GM23338 (cell line): Measurements from ENCODE around the gene TMCO1. TPM values are rescaled to one million over a fixed set of nuclear protein-coding genes. Genes with fewer than 3 reads are reported as not detected.

Source experiments
- ATAC-seq: fragments of 200-7000 bp; cut with Tn5 transposase; 3 replicates; pipeline ENCODE4 v1.9.1; 2020
- DNase-seq: peaks from one replicate; pipeline ENCODE4 v3.0.0-alpha.2; 2015; ENCODE audit warnings: low spot score
- H2AFZ ChIP-seq: fragments of 200-600 bp; sonication (generic); 2 replicates; pipeline ENCODE4 v1.8.0; 2016; ENCODE audit warnings: antibody characterized with exemption, mild to moderate bottlenecking, moderate library complexity
- H3F3A ChIP-seq: fragments of 200-600 bp; sonication (generic); replicated peaks from 2 replicates; pipeline ENCODE4 v1.8.0; 2017; ENCODE audit warnings: antibody characterized with exemption, mixed run types, low read depth
- H3K27ac ChIP-seq: fragments of 200-600 bp; sonication (generic); 2 replicates; pipeline ENCODE4 v1.6.1; 2016; ENCODE audit warnings: low read depth
- H3K27me3 ChIP-seq: fragments of 200-600 bp; sonication (generic); 2 replicates; pipeline ENCODE4 v1.8.0; 2016; ENCODE audit warnings: mild to moderate bottlenecking, mixed run types, moderate library complexity; ENCODE audit not compliant: insufficient read depth
- H3K36me3 ChIP-seq: fragments of 200-600 bp; sonication (generic); 2 replicates; pipeline ENCODE4 v1.8.0; 2016; ENCODE audit warnings: mild to moderate bottlenecking; ENCODE audit not compliant: insufficient read depth
- H3K4me1 ChIP-seq: fragments of 200-600 bp; sonication (generic); 2 replicates; pipeline ENCODE4 v1.8.0; 2016; ENCODE audit warnings: mild to moderate bottlenecking, moderate library complexity; ENCODE audit not compliant: insufficient read depth
- H3K4me2 ChIP-seq: fragments of 200-600 bp; sonication (generic); 2 replicates; pipeline ENCODE4 v1.7.1; 2017; ENCODE audit warnings: mixed run types
- H3K4me3 ChIP-seq: fragments of 200-600 bp; sonication (generic); 2 replicates; pipeline ENCODE4 v1.6.1; 2016; ENCODE audit warnings: mixed run types
- H3K79me2 ChIP-seq: fragments of 200-600 bp; sonication (generic); replicated peaks from 2 replicates; pipeline ENCODE4 v1.8.0; 2017; ENCODE audit warnings: mild to moderate bottlenecking; ENCODE audit not compliant: insufficient read depth
- H3K9me2 ChIP-seq: fragments of 200-600 bp; sonication (generic); 2 replicates; pipeline ENCODE4 v1.8.0; 2017; ENCODE audit not compliant: insufficient read depth
- H4K20me1 ChIP-seq: fragments of 200-600 bp; sonication (generic); replicated peaks from 2 replicates; pipeline ENCODE4 v1.8.0; 2017; ENCODE audit warnings: mild to moderate bottlenecking; ENCODE audit not compliant: insufficient read depth
- H3K27ac Mint-ChIP-seq: 2 replicates; pipeline ENCODE4 v1.8.0; 2020; ENCODE audit warnings: inconsistent platforms, mild to moderate bottlenecking, moderate library complexity, mixed read lengths
- H3K27me3 Mint-ChIP-seq: 3 replicates; pipeline ENCODE4 v1.8.0; 2022; ENCODE audit warnings: low read depth, mild to moderate bottlenecking, moderate library complexity, mixed read lengths, inconsistent platforms; ENCODE audit not compliant: insufficient read depth, poor library complexity
- H3K36me3 Mint-ChIP-seq: 3 replicates; pipeline ENCODE4 v1.8.0; 2021; ENCODE audit warnings: low read depth, mild to moderate bottlenecking, inconsistent platforms, moderate library complexity, mixed read lengths
- H3K4me1 Mint-ChIP-seq: 3 replicates; pipeline ENCODE4 v1.8.0; 2020; ENCODE audit warnings: mild to moderate bottlenecking, inconsistent platforms, mixed read lengths
- H3K4me3 Mint-ChIP-seq: 3 replicates; pipeline ENCODE4 v1.8.0; 2021; ENCODE audit warnings: moderate library complexity, mild to moderate bottlenecking, inconsistent platforms, mixed read lengths
- H3K9me3 Mint-ChIP-seq: 3 replicates; pipeline ENCODE4 v1.8.0; 2020; ENCODE audit warnings: moderate library complexity, mild to moderate bottlenecking, inconsistent platforms, mixed read lengths
- CTCF ChIP-seq, 2 experiments: fragments of 200-600 bp in 1 of 2; sonication (generic) in 1 of 2; conservative IDR thresholded peaks; 2 replicates each; pipeline versions ENCODE4 v1.5.1 to v1.6.1; 2016 to 2017; ENCODE audit warnings: antibody characterized with exemption in 2 of 2, low read depth in 2 of 2, mild to moderate bottlenecking in 2 of 2, moderate library complexity in 1 of 2
- EZH2 ChIP-seq: fragments of 200-600 bp; sonication (generic); IDR thresholded peaks from one replicate; pipeline ENCODE4 v1.8.0; 2017; ENCODE audit warnings: antibody characterized with exemption, mild to moderate bottlenecking, low read depth; ENCODE audit not compliant: unreplicated experiment
- EZH2phosphoT487 ChIP-seq: fragments of 200-600 bp; sonication (generic); IDR thresholded peaks from one replicate; pipeline ENCODE4 v1.8.1; 2018; ENCODE audit warnings: antibody characterized with exemption; ENCODE audit not compliant: unreplicated experiment
- NANOG ChIP-seq: IDR thresholded peaks from 2 replicates; pipeline ENCODE4 v1.6.1; 2016; ENCODE audit warnings: antibody characterized with exemption, borderline replicate concordance
- POLR2AphosphoS5 ChIP-seq: IDR thresholded peaks from 2 replicates; pipeline ENCODE4 v1.6.1; 2016; ENCODE audit warnings: antibody characterized with exemption, low read depth
- REST ChIP-seq: IDR thresholded peaks from one replicate; pipeline ENCODE4 v1.6.1; 2018; ENCODE audit warnings: antibody characterized with exemption; ENCODE audit not compliant: unreplicated experiment
- ZNF331 ChIP-seq: fragments of 250-450 bp; sonication (Bioruptor Pico); IDR thresholded peaks from 2 replicates; pipeline ENCODE4 v1.5.0; 2020; ENCODE audit warnings: low read depth, mild to moderate bottlenecking, moderate library complexity
- polyA plus RNA-seq: library from polyadenylated mRNA; unstranded; fragments of >200 nt; fragmentation: Nextera tagmentation; extraction: Ambion mirVana; gene quantifications from 2 replicates; pipeline ENCODE4 v1.2.1, GENCODE V29; 2016
- total RNA-seq: library from RNA; depleted of rRNA; stranded (reverse); fragments of >200 nt; shearing (Covaris generic); gene quantifications from 2 replicates; pipeline ENCODE4 v1.2.3, GENCODE V29; 2014

The TMCO1 gene
- total and polyA plus RNA-seq, 2 experiments from 2014 or later = 38.3 to 116 TPM

- ATAC-seq (no peak), DNase-seq (no peak)
- Mint-ChIP-seq H3K27me3 (no peaks in the 10 kb centered on the region), H3K9me3 (no peaks in the 10 kb centered on the region), H3K36me3 (peaks cover 22% of the 10 kb centered on the region), H3K4me1 (peaks cover 5% of the 10 kb centered on the region; the same call in 2 of the 3 replicates), H3K27ac (no peak overlapping the region), H3K4me3 (no peak overlapping the region)
- Histone ChIP-seq H3F3A (no peaks in the 10 kb centered on the region), H3K79me2 (no peaks in the 10 kb centered on the region), H3K36me3 (peaks cover 3% of the 10 kb centered on the region; the same call in 1 of the 2 replicates), H4K20me1 (0 out of 2 replicates have a peak, but pooled peaks cover 6% of the 10 kb centered on the region), H3K9me2 (no peaks in the 10 kb centered on the region), H3K4me3 (no peak overlapping the region), H3K4me2 (no peak overlapping the region), H3K27ac (no peak overlapping the region), H3K27me3 (no peaks in the 10 kb centered on the region), H3K4me1 (no peaks in the 10 kb centered on the region), H2AFZ (no peak overlapping the region)
- no peak for TF ChIP-seq POLR2AphosphoS5
- no peak for TF ChIP-seq REST
- TF ChIP-seq EZH2 = no peak
- TF ChIP-seq CTCF (conservative IDR thresholded peaks at IDR 0.05; ENCODE audit: low read depth in 2 of 2) = no peak
- TF ChIP-seq EZH2phosphoT487 = no peak
- no peak for TF ChIP-seq ZNF331 (CRISPR knock-in tag)
These were observed 29.9 kb downstream of the TMCO1 start for GRCh38 chr1:165738794-165739193.

- peaks cover 3% of the 10 kb centered on the region; the same call in 1 of the 2 replicates for H3K36me3 ChIP-seq
- 0 out of 2 replicates have a peak, but pooled peaks cover 6% of the 10 kb centered on the region for H4K20me1 ChIP-seq
- H3K4me2 ChIP-seq = no peak overlapping the region
- H3K79me2 ChIP-seq = no peaks in the 10 kb centered on the region
- no peak overlapping the region for H3K27ac ChIP-seq
- no peaks in the 10 kb centered on the region for H3K9me3 Mint-ChIP-seq
- H3K9me2 ChIP-seq = no peaks in the 10 kb centered on the region
- H3K4me3 ChIP-seq = no peak overlapping the region
- H3F3A ChIP-seq = no peaks in the 10 kb centered on the region
- no peaks in the 10 kb centered on the region for H3K27me3 Mint-ChIP-seq
- ATAC-seq (no peak), DNase-seq (no peak)
- H3K36me3 Mint-ChIP-seq = peaks cover 16% of the 10 kb centered on the region
- peaks cover 5% of the 10 kb centered on the region; the same call in 2 of the 3 replicates for H3K4me1 Mint-ChIP-seq
- H3K27me3 ChIP-seq = no peaks in the 10 kb centered on the region
- no peak for TF ChIP-seq NANOG
- H3K4me3 Mint-ChIP-seq = no peak overlapping the region
- no peaks in the 10 kb centered on the region for H3K4me1 ChIP-seq
- H2AFZ ChIP-seq = no peak overlapping the region
- no peak overlapping the region for H3K27ac Mint-ChIP-seq
These were observed 31.5 kb downstream of the TMCO1 start for GRCh38 chr1:165737196-165737595.
